HCT116 (cell line): ENCODE results near the gene KIF26B. TPM values are rescaled to one million over a fixed set of nuclear protein-coding genes. Genes with fewer than 3 reads are reported as not detected.

Experiments used
- ATAC-seq: fragments of 200-7000 bp; cut with Tn5 transposase; 2 replicates; pipeline ENCODE4 v1.9.1; 2020; ENCODE audit warnings: mild to moderate bottlenecking, moderate library complexity
- BruUV-seq: library from RNA; stranded (reverse); fragments of 400-500 nt; replicated peaks from 2 replicates; lab custom pipeline; 2021; lab: Mats Ljungman, UMichigan
- CTCF ChIA-PET: fragments of 300-600 bp; sonication (Branson Sonifier 250); formaldehyde crosslinking; loops from one replicate; lab custom pipeline; 2021; ENCODE audit warnings: antibody characterized with exemption; lab: Charles Lee
- POLR2A ChIA-PET: fragments of 300-600, 350-600 bp; sonication (Branson Sonifier 250); formaldehyde crosslinking; loops from one replicate; lab custom pipeline; 2021; ENCODE audit warnings: antibody characterized with exemption; lab: Charles Lee
- RAD21 ChIA-PET, 2 experiments: fragments of 300-600 bp; sonication (Branson Sonifier 250); formaldehyde crosslinking; loops; one replicate each; lab custom pipeline; 2023; ENCODE audit warnings: low total read pairs in 2 of 2; ENCODE audit not compliant: uncharacterized antibody in 2 of 2, unreplicated experiment in 2 of 2, low non-redundant PET in 1 of 2; lab: Charles Lee
- DNase-seq: peaks from one replicate; pipeline ENCODE4 v3.0.0-alpha.2; 2010; ENCODE audit warnings: low read depth, low spot score
- H2AFZ ChIP-seq: fragments of 200-600 bp; shearing (Covaris generic), sonication (generic); 2 replicates; pipeline ENCODE4 v1.6.1; 2017; ENCODE audit warnings: low read depth, mixed run types, mixed read lengths, antibody characterized with exemption, low read length; ENCODE audit not compliant: poor library complexity, severe bottlenecking
- H3K27ac ChIP-seq: 2 replicates; pipeline ENCODE4 v1.5.1; 2012; ENCODE audit warnings: low read depth, low read length
- H3K27me3 ChIP-seq: fragments of 200-600 bp; sonication (generic); 2 replicates; pipeline ENCODE4 v1.6.1; 2016; ENCODE audit warnings: mixed run types, low read length, mixed read lengths; ENCODE audit not compliant: insufficient read depth
- H3K36me3 ChIP-seq, 2 experiments: fragments of 200-500 bp in 1 of 2; fragments of 200-600 bp in 1 of 2; sonication (Bioruptor generic) in 1 of 2; sonication (generic) in 1 of 2; 2 replicates each; pipeline versions ENCODE4 v1.5.1 to v1.6.1; 2014 to 2016; ENCODE audit warnings: low read length in 2 of 2, inconsistent platforms in 1 of 2, mixed read lengths in 1 of 2, mixed run types in 1 of 2; ENCODE audit not compliant: insufficient read depth in 2 of 2, control insufficient read depth in 1 of 2
- H3K4me1 ChIP-seq, 2 experiments: fragments of 200-600 bp in 1 of 2; sonication (generic) in 1 of 2; 2 replicates each; pipeline versions ENCODE4 v1.5.1 to v1.6.1; 2012 to 2017; ENCODE audit warnings: low read length in 2 of 2, inconsistent platforms in 1 of 2, mild to moderate bottlenecking in 1 of 2, mixed read lengths in 1 of 2, mixed run types in 1 of 2, moderate library complexity in 1 of 2; ENCODE audit not compliant: insufficient read depth in 2 of 2, control insufficient read depth in 1 of 2
- H3K4me2 ChIP-seq: fragments of 200-600 bp; sonication (generic); 2 replicates; pipeline ENCODE4 v1.6.1; 2017; ENCODE audit warnings: mixed run types, low read length, mixed read lengths
- H3K4me3 ChIP-seq, 2 experiments: fragments of 200-600 bp in 1 of 2; sonication (generic) in 1 of 2; replicated peaks in 1 of 2; 2 replicates each; pipeline ENCODE4 v1.5.1; 2011 to 2016; ENCODE audit warnings: low read length in 2 of 2, control low read depth in 1 of 2, low read depth in 1 of 2, mild to moderate bottlenecking in 1 of 2, mixed read lengths in 1 of 2, mixed run types in 1 of 2
- H3K79me2 ChIP-seq: fragments of 200-600 bp; sonication (generic); 2 replicates; pipeline ENCODE4 v1.6.1; 2017; ENCODE audit warnings: mild to moderate bottlenecking, mixed run types, low read length, moderate library complexity, mixed read lengths; ENCODE audit not compliant: insufficient read depth
- H3K9ac ChIP-seq: fragments of 200-600 bp; sonication (generic); 2 replicates; pipeline ENCODE4 v1.6.1; 2016; ENCODE audit warnings: low read length, mixed read lengths
- H3K9me2 ChIP-seq: fragments of 200-600 bp; sonication (generic), shearing (Covaris generic); 2 replicates; pipeline ENCODE4 v1.6.1; 2017; ENCODE audit warnings: mixed run types, mild to moderate bottlenecking, moderate library complexity; ENCODE audit not compliant: insufficient read depth
- H3K9me3 ChIP-seq, 2 experiments: fragments of 200-500 bp in 1 of 2; fragments of 200-600 bp in 1 of 2; sonication (Bioruptor generic) in 1 of 2; sonication (generic) in 1 of 2; 2 replicates each; pipeline ENCODE4 v1.6.1; 2014 to 2017; ENCODE audit warnings: low read length in 2 of 2, mixed read lengths in 2 of 2, inconsistent platforms in 1 of 2, low read depth in 1 of 2, mild to moderate bottlenecking in 1 of 2, mixed run types in 1 of 2, moderate library complexity in 1 of 2; ENCODE audit not compliant: control insufficient read depth in 1 of 2, insufficient read depth in 1 of 2
- H4K20me1 ChIP-seq: fragments of 200-600 bp; sonication (generic), shearing (Covaris generic); 2 replicates; pipeline ENCODE4 v1.6.1; 2017; ENCODE audit warnings: mixed run types, mild to moderate bottlenecking, moderate library complexity; ENCODE audit not compliant: insufficient read depth
- CBX3 ChIP-seq: IDR thresholded peaks from 2 replicates; pipeline ENCODE4 v1.6.1; 2012; ENCODE audit warnings: low read depth
- CEBPB ChIP-seq: IDR thresholded peaks from 2 replicates; pipeline ENCODE4 v1.6.1; 2012; ENCODE audit warnings: low read depth
- EGR1 ChIP-seq: IDR thresholded peaks from 2 replicates; pipeline ENCODE4 v1.6.1; 2012; ENCODE audit warnings: low read depth
- ELF1 ChIP-seq: IDR thresholded peaks from 2 replicates; pipeline ENCODE4 v1.6.1; 2012; ENCODE audit warnings: low read depth, borderline replicate concordance
- EZH2 ChIP-seq: fragments of 200-600 bp; sonication (generic); IDR thresholded peaks from 2 replicates; pipeline ENCODE4 v1.6.1; 2017; ENCODE audit warnings: antibody characterized with exemption, mixed run types
- EZH2phosphoT487 ChIP-seq: fragments of 200-600 bp; IDR thresholded peaks from 2 replicates; pipeline ENCODE4 v1.6.1; 2018; ENCODE audit warnings: antibody characterized with exemption, borderline replicate concordance
- FOSL1 ChIP-seq: IDR thresholded peaks from 2 replicates; pipeline ENCODE4 v1.6.1; 2012; ENCODE audit warnings: low read depth
- JUND ChIP-seq: IDR thresholded peaks from 2 replicates; pipeline ENCODE4 v1.6.1; 2012
- POLR2A ChIP-seq: IDR thresholded peaks from 2 replicates; pipeline ENCODE4 v1.7.0; 2011; ENCODE audit warnings: borderline replicate concordance; ENCODE audit not compliant: insufficient read depth, insufficient read length; ENCODE audit errors: extremely low read depth
- POLR2AphosphoS5 ChIP-seq: IDR thresholded peaks from 2 replicates; pipeline ENCODE4 v1.6.1; 2011; ENCODE audit warnings: mild to moderate bottlenecking, low read depth, low read length, moderate library complexity
- RAD21 ChIP-seq: IDR thresholded peaks from 2 replicates; pipeline ENCODE4 v1.6.1; 2012; ENCODE audit warnings: low read depth, mild to moderate bottlenecking
- SIN3A ChIP-seq: IDR thresholded peaks from 2 replicates; pipeline ENCODE4 v1.6.1; 2012; ENCODE audit warnings: low read depth
- SP1 ChIP-seq: IDR thresholded peaks from 2 replicates; pipeline ENCODE4 v1.6.1; 2012; ENCODE audit warnings: low read depth
- YY1 ChIP-seq: IDR thresholded peaks from 2 replicates; pipeline ENCODE4 v1.6.1; 2011; ENCODE audit warnings: low read length, low read depth, moderate library complexity, mild to moderate bottlenecking; ENCODE audit not compliant: insufficient replicate concordance; ENCODE audit errors: extremely low read depth
- ZNF274 ChIP-seq: fragments of 200-500 bp; sonication (Bioruptor generic); IDR thresholded peaks from 2 replicates; pipeline ENCODE4 v1.6.1; 2014; ENCODE audit warnings: mild to moderate bottlenecking, low read depth, low read length, inconsistent platforms
- intact Hi-C: fragments of 100-400 bp; cut with micrococcal nuclease; formaldehyde crosslinking; loops from 2 replicates; pipeline ENCODE4 v1.10.0; 2022
- total RNA-seq: library from RNA; stranded (reverse); gene quantifications from one replicate; pipeline ENCODE4 v1.2.1, GENCODE V29; 2021; ENCODE audit not compliant: unreplicated experiment
- TF ChIP-seq, protein P1 (sequence below): IDR thresholded peaks from 2 replicates; pipeline ENCODE4 v1.6.1; 2011; ENCODE audit warnings: mild to moderate bottlenecking, low read length, moderate library complexity; ENCODE audit not compliant: insufficient replicate concordance; ENCODE audit errors: extremely low read depth
- TF ChIP-seq, protein P2 (sequence below): IDR thresholded peaks from 2 replicates; pipeline ENCODE4 v1.6.1; 2012; ENCODE audit warnings: low read depth
- TF ChIP-seq, protein P3 (sequence below): IDR thresholded peaks from 2 replicates; pipeline ENCODE4 v1.6.1; 2012
- TF ChIP-seq, protein P4 (sequence below): IDR thresholded peaks from 2 replicates; pipeline ENCODE4 v1.6.1; 2012

Gene KIF26B
- total RNA-seq, 1 experiment from 2014 or later, result 0.49 TPM

DNA sequence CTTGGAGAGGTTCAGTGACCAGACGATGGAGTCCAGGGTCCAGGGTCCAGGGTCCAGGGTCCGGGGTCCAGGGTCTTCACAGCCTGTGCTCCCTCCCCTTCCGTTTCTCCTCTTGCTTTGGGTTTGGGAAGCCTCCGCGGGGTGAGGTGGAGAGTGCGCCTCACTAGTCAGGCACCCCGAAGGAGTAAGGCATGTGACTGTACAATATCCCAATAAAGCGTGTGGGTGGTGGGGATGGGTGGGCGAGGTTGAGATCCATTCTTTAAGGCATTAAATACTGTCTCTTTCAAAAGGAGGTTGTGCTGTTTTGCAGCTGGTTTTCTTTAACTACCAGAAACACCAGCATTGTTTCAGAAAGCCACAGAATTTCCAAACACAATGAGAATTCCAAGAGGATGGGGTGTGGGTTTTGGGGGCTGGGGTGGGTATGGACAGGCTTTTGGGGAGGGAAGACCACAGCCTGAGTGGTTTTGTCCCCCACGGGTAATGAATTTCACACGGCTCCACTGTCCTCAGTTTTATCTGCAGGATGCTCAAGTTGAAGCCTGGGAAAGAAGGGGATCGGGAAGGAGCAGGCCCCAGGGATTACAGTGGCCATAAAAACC, 65.7 kb downstream of the KIF26B start:
- DNase-seq, result no peak
- no TSS peak for BruUV-seq
- Histone ChIP-seq H4K20me1 (no peaks in the 10 kb centered on the region), H3K79me2 (no peaks in the 10 kb centered on the region), H3K27ac (no peak overlapping the region), H2AFZ (no peak overlapping the region), H3K27me3 (0 out of 2 replicates have a peak, but pooled peaks cover 5% of the 10 kb centered on the region), H3K36me3 (no peaks in the 10 kb centered on the region), H3K4me3 (no peak overlapping the region), H3K4me2 (no peak overlapping the region), H3K4me1 (no peaks in the 10 kb centered on the region), H3K9me3 (no peaks in the 10 kb centered on the region), H3K9ac (no peak overlapping the region), H3K9me2 (no peaks in the 10 kb centered on the region)
- CTCF ChIA-PET, result no interaction called here
- no peak for ATAC-seq
- POLR2A ChIA-PET, result no interaction called here
- TF ChIP-seq CEBPB, result no peak
- no peak for TF ChIP-seq JUND
- no peak for TF ChIP-seq ZNF274
- TF ChIP-seq YY1, result no peak
- TF ChIP-seq, protein P1, sequence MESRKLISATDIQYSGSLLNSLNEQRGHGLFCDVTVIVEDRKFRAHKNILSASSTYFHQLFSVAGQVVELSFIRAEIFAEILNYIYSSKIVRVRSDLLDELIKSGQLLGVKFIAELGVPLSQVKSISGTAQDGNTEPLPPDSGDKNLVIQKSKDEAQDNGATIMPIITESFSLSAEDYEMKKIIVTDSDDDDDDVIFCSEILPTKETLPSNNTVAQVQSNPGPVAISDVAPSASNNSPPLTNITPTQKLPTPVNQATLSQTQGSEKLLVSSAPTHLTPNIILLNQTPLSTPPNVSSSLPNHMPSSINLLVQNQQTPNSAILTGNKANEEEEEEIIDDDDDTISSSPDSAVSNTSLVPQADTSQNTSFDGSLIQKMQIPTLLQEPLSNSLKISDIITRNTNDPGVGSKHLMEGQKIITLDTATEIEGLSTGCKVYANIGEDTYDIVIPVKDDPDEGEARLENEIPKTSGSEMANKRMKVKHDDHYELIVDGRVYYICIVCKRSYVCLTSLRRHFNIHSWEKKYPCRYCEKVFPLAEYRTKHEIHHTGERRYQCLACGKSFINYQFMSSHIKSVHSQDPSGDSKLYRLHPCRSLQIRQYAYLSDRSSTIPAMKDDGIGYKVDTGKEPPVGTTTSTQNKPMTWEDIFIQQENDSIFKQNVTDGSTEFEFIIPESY, result no peak
- no peak for TF ChIP-seq EGR1
- TF ChIP-seq POLR2A, result no peak
- TF ChIP-seq, protein P2, sequence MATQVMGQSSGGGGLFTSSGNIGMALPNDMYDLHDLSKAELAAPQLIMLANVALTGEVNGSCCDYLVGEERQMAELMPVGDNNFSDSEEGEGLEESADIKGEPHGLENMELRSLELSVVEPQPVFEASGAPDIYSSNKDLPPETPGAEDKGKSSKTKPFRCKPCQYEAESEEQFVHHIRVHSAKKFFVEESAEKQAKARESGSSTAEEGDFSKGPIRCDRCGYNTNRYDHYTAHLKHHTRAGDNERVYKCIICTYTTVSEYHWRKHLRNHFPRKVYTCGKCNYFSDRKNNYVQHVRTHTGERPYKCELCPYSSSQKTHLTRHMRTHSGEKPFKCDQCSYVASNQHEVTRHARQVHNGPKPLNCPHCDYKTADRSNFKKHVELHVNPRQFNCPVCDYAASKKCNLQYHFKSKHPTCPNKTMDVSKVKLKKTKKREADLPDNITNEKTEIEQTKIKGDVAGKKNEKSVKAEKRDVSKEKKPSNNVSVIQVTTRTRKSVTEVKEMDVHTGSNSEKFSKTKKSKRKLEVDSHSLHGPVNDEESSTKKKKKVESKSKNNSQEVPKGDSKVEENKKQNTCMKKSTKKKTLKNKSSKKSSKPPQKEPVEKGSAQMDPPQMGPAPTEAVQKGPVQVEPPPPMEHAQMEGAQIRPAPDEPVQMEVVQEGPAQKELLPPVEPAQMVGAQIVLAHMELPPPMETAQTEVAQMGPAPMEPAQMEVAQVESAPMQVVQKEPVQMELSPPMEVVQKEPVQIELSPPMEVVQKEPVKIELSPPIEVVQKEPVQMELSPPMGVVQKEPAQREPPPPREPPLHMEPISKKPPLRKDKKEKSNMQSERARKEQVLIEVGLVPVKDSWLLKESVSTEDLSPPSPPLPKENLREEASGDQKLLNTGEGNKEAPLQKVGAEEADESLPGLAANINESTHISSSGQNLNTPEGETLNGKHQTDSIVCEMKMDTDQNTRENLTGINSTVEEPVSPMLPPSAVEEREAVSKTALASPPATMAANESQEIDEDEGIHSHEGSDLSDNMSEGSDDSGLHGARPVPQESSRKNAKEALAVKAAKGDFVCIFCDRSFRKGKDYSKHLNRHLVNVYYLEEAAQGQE, result no peak
- no peak for TF ChIP-seq CBX3
- TF ChIP-seq EZH2phosphoT487, result no peak
- no peak for TF ChIP-seq POLR2AphosphoS5
- TF ChIP-seq, protein P3, sequence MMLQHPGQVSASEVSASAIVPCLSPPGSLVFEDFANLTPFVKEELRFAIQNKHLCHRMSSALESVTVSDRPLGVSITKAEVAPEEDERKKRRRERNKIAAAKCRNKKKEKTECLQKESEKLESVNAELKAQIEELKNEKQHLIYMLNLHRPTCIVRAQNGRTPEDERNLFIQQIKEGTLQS, result no peak
- TF ChIP-seq, protein P4, sequence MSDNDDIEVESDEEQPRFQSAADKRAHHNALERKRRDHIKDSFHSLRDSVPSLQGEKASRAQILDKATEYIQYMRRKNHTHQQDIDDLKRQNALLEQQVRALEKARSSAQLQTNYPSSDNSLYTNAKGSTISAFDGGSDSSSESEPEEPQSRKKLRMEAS, result no peak
- TF ChIP-seq SIN3A, result no peak
- no peak for TF ChIP-seq FOSL1
- TF ChIP-seq RAD21, result no peak
- no peak for TF ChIP-seq ELF1
- TF ChIP-seq SP1, result no peak
- no peak for TF ChIP-seq EZH2
- RAD21 ChIA-PET, result no interaction called here
- intact Hi-C loops, result no loop called here
